Activated T-cell treated with anti-CD3 and anti-CD28 coated beads, Interleukin-2, amount 50 U/mL, for 72 hours (primary cell): Measurements from ENCODE around the gene ACOT12. TPM values are rescaled to one million over a fixed set of nuclear protein-coding genes. Genes with fewer than 3 reads are reported as not detected.

ENCODE experiments used
- ATAC-seq, 2 donors: fragments of 150-1000 bp; cut with Tn5 transposase; replicated peaks in 1 of 2; 2 replicates each; pipeline ENCODE4 v1.10.0; 2021; ENCODE audit warnings: moderate library complexity in 2 of 2, mild to moderate bottlenecking in 1 of 2
- DNase-seq, 2 donors: peaks; one replicate each; pipeline ENCODE4 v3.0.0; 2021 to 2022; ENCODE audit warnings: mixed read lengths in 1 of 2
- H3K27ac Mint-ChIP-seq: one replicate; pipeline ENCODE4 v1.8.0; 2022; ENCODE audit warnings: mild to moderate bottlenecking, moderate library complexity, mixed read lengths
- H3K27me3 Mint-ChIP-seq: one replicate; pipeline ENCODE4 v1.8.0; 2022; ENCODE audit warnings: low read depth, mixed read lengths
- H3K36me3 Mint-ChIP-seq, 2 donors: one replicate each; pipeline ENCODE4 v1.8.0; 2022; ENCODE audit warnings: mixed read lengths in 2 of 2, mild to moderate bottlenecking in 1 of 2; ENCODE audit not compliant: insufficient read depth in 2 of 2
- H3K4me1 Mint-ChIP-seq: one replicate; pipeline ENCODE4 v1.8.0; 2022; ENCODE audit warnings: low read depth, mixed read lengths
- H3K4me3 Mint-ChIP-seq, 2 donors: one replicate each; pipeline ENCODE4 v1.8.0; 2022; ENCODE audit warnings: mild to moderate bottlenecking in 2 of 2, mixed read lengths in 2 of 2, moderate library complexity in 2 of 2
- H3K9me3 Mint-ChIP-seq, 2 donors: one replicate each; pipeline ENCODE4 v1.8.0; 2022; ENCODE audit warnings: mixed read lengths in 2 of 2
- total RNA-seq, 2 donors: library from RNA; stranded (reverse); gene quantifications; one replicate each; pipeline ENCODE4 v1.2.3, GENCODE V29; 2022

ACOT12 gene
- total RNA-seq, 2 donors from 2014 or later, result not detected

GRCh38 chr5:81388169-81388568 is 5.8 kb downstream of the ACOT12 start:
- H3K4me3 Mint-ChIP-seq, result no peak overlapping the region
- peaks cover 38% of the 10 kb centered on the region for H3K27me3 Mint-ChIP-seq
- no peak for DNase-seq
- H3K27ac Mint-ChIP-seq, result no peak overlapping the region
- no peaks in the 10 kb centered on the region for H3K9me3 Mint-ChIP-seq
- no peak for ATAC-seq
- no peaks in the 10 kb centered on the region for H3K36me3 Mint-ChIP-seq
- H3K4me1 Mint-ChIP-seq, result no peaks in the 10 kb centered on the region

GRCh38 chr5:81383867-81384266 is 10.1 kb downstream of the ACOT12 start:
- no peaks in the 10 kb centered on the region for H3K36me3 Mint-ChIP-seq
- H3K27ac Mint-ChIP-seq, result no peak overlapping the region
- H3K4me3 Mint-ChIP-seq, result no peak overlapping the region
- DNase-seq (no peak), ATAC-seq (no peak)
- H3K4me1 Mint-ChIP-seq, result no peaks in the 10 kb centered on the region
- peaks cover 7% of the 10 kb centered on the region for H3K27me3 Mint-ChIP-seq
- H3K9me3 Mint-ChIP-seq, result no peaks in the 10 kb centered on the region

GRCh38 chr5:81371354-81371876 is 22.5 kb downstream of the ACOT12 start:
- DNase-seq (no peak), ATAC-seq (no peak)
- no peak overlapping the region for H3K27ac Mint-ChIP-seq
- H3K9me3 Mint-ChIP-seq, result no peaks in the 10 kb centered on the region
- no peaks in the 10 kb centered on the region for H3K36me3 Mint-ChIP-seq
- no peak overlapping the region for H3K4me3 Mint-ChIP-seq
- no peaks in the 10 kb centered on the region for H3K4me1 Mint-ChIP-seq
- H3K27me3 Mint-ChIP-seq, result peaks cover 23% of the 10 kb centered on the region

- DNase-seq (no peak), ATAC-seq (no peak)
- H3K4me3 Mint-ChIP-seq, result no peak overlapping the region
- H3K36me3 Mint-ChIP-seq, result no peaks in the 10 kb centered on the region
- no peak overlapping the region for H3K27ac Mint-ChIP-seq
- no peaks in the 10 kb centered on the region for H3K9me3 Mint-ChIP-seq
- peaks cover 21% of the 10 kb centered on the region for H3K27me3 Mint-ChIP-seq
- H3K4me1 Mint-ChIP-seq, result no peaks in the 10 kb centered on the region
Observed at GRCh38 chr5:81370912-81371311, 23.0 kb downstream of the ACOT12 start.

- Mint-ChIP-seq H3K4me1 (no peaks in the 10 kb centered on the region), H3K36me3 (no peaks in the 10 kb centered on the region), H3K4me3 (no peak overlapping the region), H3K9me3 (no peaks in the 10 kb centered on the region), H3K27ac (no peak overlapping the region), H3K27me3 (peaks cover 13% of the 10 kb centered on the region)
- ATAC-seq (no peak), DNase-seq (no peak)
Observed at GRCh38 chr5:81365541-81365940, 28.4 kb downstream of the ACOT12 start.

GRCh38 chr5:81363093-81363871 is 30.7 kb downstream of the ACOT12 start:
- Mint-ChIP-seq H3K9me3 (no peaks in the 10 kb centered on the region), H3K27ac (no peak overlapping the region), H3K4me3 (no peak overlapping the region), H3K36me3 (no peaks in the 10 kb centered on the region), H3K27me3 (peaks cover 13% of the 10 kb centered on the region), H3K4me1 (no peaks in the 10 kb centered on the region)
- ATAC-seq, result no peak
- no peak for DNase-seq

GRCh38 chr5:81361600-81361999 is 32.3 kb downstream of the ACOT12 start:
- ATAC-seq, result no peak
- Mint-ChIP-seq H3K9me3 (no peaks in the 10 kb centered on the region), H3K4me1 (no peaks in the 10 kb centered on the region)

GRCh38 chr5:81360640-81361039 is 33.3 kb downstream of the ACOT12 start:
- H3K4me3 Mint-ChIP-seq, result no peak overlapping the region
- no peak overlapping the region for H3K27ac Mint-ChIP-seq
- H3K9me3 Mint-ChIP-seq, result no peaks in the 10 kb centered on the region
- no peaks in the 10 kb centered on the region for H3K4me1 Mint-ChIP-seq
- no peaks in the 10 kb centered on the region for H3K36me3 Mint-ChIP-seq
- H3K27me3 Mint-ChIP-seq, result peaks cover 6% of the 10 kb centered on the region
- ATAC-seq, result no peak
- DNase-seq, result no peak

More at GRCh38 chr5:81361600-81361999, 32.3 kb downstream of the ACOT12 start:
- Mint-ChIP-seq H3K36me3 (no peaks in the 10 kb centered on the region), H3K27ac (no peak overlapping the region), H3K27me3 (peaks cover 7% of the 10 kb centered on the region), H3K4me3 (no peak overlapping the region)
- DNase-seq, result no peak

- H3K36me3 Mint-ChIP-seq, result no peaks in the 10 kb centered on the region
- no peak for ATAC-seq
- no peaks in the 10 kb centered on the region for H3K27me3 Mint-ChIP-seq
- no peak for DNase-seq
- H3K9me3 Mint-ChIP-seq, result no peaks in the 10 kb centered on the region
- no peak overlapping the region for H3K4me3 Mint-ChIP-seq
- H3K4me1 Mint-ChIP-seq, result no peaks in the 10 kb centered on the region
- no peak overlapping the region for H3K27ac Mint-ChIP-seq
Observed at GRCh38 chr5:81359881-81360280, 34.1 kb downstream of the ACOT12 start.

GRCh38 chr5:81359108-81359507 is 34.8 kb downstream of the ACOT12 start:
- ATAC-seq (no peak), DNase-seq (no peak)
- Mint-ChIP-seq H3K4me1 (no peaks in the 10 kb centered on the region), H3K9me3 (no peaks in the 10 kb centered on the region), H3K27ac (no peak overlapping the region), H3K36me3 (no peaks in the 10 kb centered on the region), H3K4me3 (no peak overlapping the region), H3K27me3 (no peaks in the 10 kb centered on the region)

- Mint-ChIP-seq H3K27me3 (peaks cover 6% of the 10 kb centered on the region), H3K4me3 (no peak overlapping the region), H3K9me3 (no peaks in the 10 kb centered on the region), H3K36me3 (no peaks in the 10 kb centered on the region), H3K27ac (no peak overlapping the region), H3K4me1 (no peaks in the 10 kb centered on the region)
- no peak for ATAC-seq
- no peak for DNase-seq
Observed at GRCh38 chr5:81355291-81356251, 38.4 kb downstream of the ACOT12 start.

- Mint-ChIP-seq H3K36me3 (no peaks in the 10 kb centered on the region), H3K4me1 (no peaks in the 10 kb centered on the region), H3K4me3 (no peak overlapping the region), H3K9me3 (no peaks in the 10 kb centered on the region), H3K27ac (no peak overlapping the region), H3K27me3 (peaks cover 6% of the 10 kb centered on the region)
- ATAC-seq (no peak), DNase-seq (no peak)
Observed at GRCh38 chr5:81354093-81354492, 39.8 kb downstream of the ACOT12 start.

- no peaks in the 10 kb centered on the region for H3K9me3 Mint-ChIP-seq
- no peaks in the 10 kb centered on the region for H3K4me1 Mint-ChIP-seq
- H3K36me3 Mint-ChIP-seq, result no peaks in the 10 kb centered on the region
- ATAC-seq (no peak), DNase-seq (no peak)
- no peak overlapping the region for H3K4me3 Mint-ChIP-seq
- peaks cover 6% of the 10 kb centered on the region for H3K27me3 Mint-ChIP-seq
- H3K27ac Mint-ChIP-seq, result no peak overlapping the region
Observed at GRCh38 chr5:81353189-81353588, 40.7 kb downstream of the ACOT12 start.
